SJSA1 (cell line): ENCODE measurements around the gene CPNE5. TPM values are rescaled to one million over a fixed set of nuclear protein-coding genes. Genes with fewer than 3 reads are reported as not detected.

ENCODE experiments used
- DNase-seq, 2 experiments: peaks; one replicate each; pipeline ENCODE4 v3.0.0-alpha.2; 2015 to 2020; ENCODE audit warnings: low spot score in 2 of 2, low read depth in 1 of 2
- H3K27ac ChIP-seq: fragments of 250-450 bp; sonication (Bioruptor Pico); 2 replicates; pipeline ENCODE4 v1.5.1; 2020; ENCODE audit warnings: mild to moderate bottlenecking, moderate library complexity
- H3K27me3 ChIP-seq: fragments of 250-450 bp; sonication (Bioruptor Pico); replicated peaks from 2 replicates; pipeline ENCODE4 v1.5.1; 2020; ENCODE audit warnings: mild to moderate bottlenecking, moderate library complexity
- H3K36me3 ChIP-seq: fragments of 250-450 bp; sonication (Bioruptor Pico); 2 replicates; pipeline ENCODE4 v1.5.1; 2020; ENCODE audit warnings: mild to moderate bottlenecking
- H3K4me1 ChIP-seq: fragments of 250-450 bp; sonication (Bioruptor Pico); replicated peaks from 2 replicates; pipeline ENCODE4 v1.6.1; 2021; ENCODE audit warnings: mild to moderate bottlenecking
- H3K4me3 ChIP-seq: fragments of 250-450 bp; sonication (Bioruptor Pico); 2 replicates; pipeline ENCODE4 v1.5.1; 2020; ENCODE audit warnings: mild to moderate bottlenecking
- H3K9me3 ChIP-seq: fragments of 250-450 bp; sonication (Bioruptor Pico); replicated peaks from 2 replicates; pipeline ENCODE4 v1.5.1; 2020; ENCODE audit warnings: mild to moderate bottlenecking
- total RNA-seq: library from RNA; depleted of rRNA; stranded (reverse); fragments of >200 nt; shearing (Covaris generic); gene quantifications from 2 replicates; pipeline ENCODE4 v1.2.3, GENCODE V29; 2014

Gene CPNE5
- total RNA-seq, 1 experiment from 2014 or later: 0.08 TPM

- H3K36me3 ChIP-seq: peaks cover 38% of the 10 kb centered on the region
- no peaks in the 10 kb centered on the region for H3K27me3 ChIP-seq
- DNase-seq: no peak
- no peak overlapping the region for H3K27ac ChIP-seq
- H3K9me3 ChIP-seq: peaks cover 7% of the 10 kb centered on the region; the same call in 1 of the 2 replicates
- no peak overlapping the region for H3K4me3 ChIP-seq
- peaks cover 13% of the 10 kb centered on the region for H3K4me1 ChIP-seq
Observed at GRCh38 chr6:36850021-36850420, 10.8 kb upstream of the CPNE5 start.

- H3K27me3 ChIP-seq: no peaks in the 10 kb centered on the region
- H3K27ac ChIP-seq: no peak overlapping the region
- H3K9me3 ChIP-seq: peaks cover 7% of the 10 kb centered on the region; the same call in 1 of the 2 replicates
- DNase-seq: no peak
- H3K36me3 ChIP-seq: peaks cover 26% of the 10 kb centered on the region
- H3K4me1 ChIP-seq: peaks cover 13% of the 10 kb centered on the region
- no peak overlapping the region for H3K4me3 ChIP-seq
Observed at GRCh38 chr6:36848658-36849441, 9.6 kb upstream of the CPNE5 start.

GRCh38 chr6:36847991-36848390 lies 8.7 kb upstream of the CPNE5 start:
- Histone ChIP-seq H3K36me3 (peaks cover 18% of the 10 kb centered on the region), H3K4me3 (no peak overlapping the region), H3K27me3 (no peaks in the 10 kb centered on the region), H3K27ac (no peak overlapping the region), H3K9me3 (peaks cover 7% of the 10 kb centered on the region; the same call in 1 of the 2 replicates), H3K4me1 (peaks cover 5% of the 10 kb centered on the region)
- no peak for DNase-seq

GRCh38 chr6:36847152-36847551 lies 7.9 kb upstream of the CPNE5 start:
- H3K27me3 ChIP-seq: no peaks in the 10 kb centered on the region
- no peak for DNase-seq
- no peak overlapping the region for H3K27ac ChIP-seq
- H3K9me3 ChIP-seq: peaks cover 7% of the 10 kb centered on the region; the same call in 1 of the 2 replicates
- no peak overlapping the region for H3K4me3 ChIP-seq
- H3K36me3 ChIP-seq: peaks cover 10% of the 10 kb centered on the region; the same call in 1 of the 2 replicates
- no peaks in the 10 kb centered on the region for H3K4me1 ChIP-seq

- DNase-seq: no peak
- H3K27me3 ChIP-seq: peaks cover 1% of the 10 kb centered on the region; the same call in 1 of the 2 replicates
- no peak overlapping the region for H3K27ac ChIP-seq
- peaks cover under 1% of the 10 kb centered on the region; the same call in 1 of the 2 replicates for H3K36me3 ChIP-seq
- H3K4me1 ChIP-seq: peaks cover 2% of the 10 kb centered on the region
- no peaks in the 10 kb centered on the region; the same call in 1 of the 2 replicates for H3K9me3 ChIP-seq
- H3K4me3 ChIP-seq: no peak overlapping the region
Observed at GRCh38 chr6:36845233-36845632, 6.0 kb upstream of the CPNE5 start.

GRCh38 chr6:36844232-36845170 lies 5.3 kb upstream of the CPNE5 start:
- DNase-seq: no peak
- no peaks in the 10 kb centered on the region for H3K9me3 ChIP-seq
- H3K4me3 ChIP-seq: no peak overlapping the region
- H3K27ac ChIP-seq: no peak overlapping the region
- H3K27me3 ChIP-seq: peaks cover 5% of the 10 kb centered on the region; the same call in 1 of the 2 replicates
- no peaks in the 10 kb centered on the region for H3K36me3 ChIP-seq
- H3K4me1 ChIP-seq: peaks cover 7% of the 10 kb centered on the region

- Histone ChIP-seq H3K4me3 (no peak overlapping the region), H3K36me3 (no peaks in the 10 kb centered on the region), H3K9me3 (no peaks in the 10 kb centered on the region), H3K27me3 (peaks cover 16% of the 10 kb centered on the region), H3K27ac (no peak overlapping the region), H3K4me1 (peaks cover 12% of the 10 kb centered on the region)
- DNase-seq: no peak
Observed at GRCh38 chr6:36843170-36843569, 3.9 kb upstream of the CPNE5 start.

GRCh38 chr6:36841756-36842155 lies 2.5 kb upstream of the CPNE5 start:
- Histone ChIP-seq H3K4me3 (no peak overlapping the region), H3K27ac (no peak overlapping the region), H3K9me3 (no peaks in the 10 kb centered on the region), H3K4me1 (peaks cover 12% of the 10 kb centered on the region), H3K36me3 (no peaks in the 10 kb centered on the region), H3K27me3 (peaks cover 20% of the 10 kb centered on the region)
- no peak for DNase-seq

GRCh38 chr6:36840432-36841403 lies 1.5 kb upstream of the CPNE5 start:
- peaks cover 20% of the 10 kb centered on the region for H3K27me3 ChIP-seq
- no peak for DNase-seq

GRCh38 chr6:36839749-36840431 lies 646 bp upstream of the CPNE5 start:
- Histone ChIP-seq H3K27ac (no peak overlapping the region), H3K27me3 (peaks cover 20% of the 10 kb centered on the region), H3K4me1 (peaks cover 12% of the 10 kb centered on the region), H3K36me3 (no peaks in the 10 kb centered on the region), H3K4me3 (peak overlapping the region; percentile 40), H3K9me3 (no peaks in the 10 kb centered on the region)
- no peak for DNase-seq

More at GRCh38 chr6:36840432-36841403, 1.5 kb upstream of the CPNE5 start:
- Histone ChIP-seq H3K36me3 (no peaks in the 10 kb centered on the region), H3K27ac (no peak overlapping the region), H3K4me1 (peaks cover 12% of the 10 kb centered on the region), H3K9me3 (no peaks in the 10 kb centered on the region), H3K4me3 (no peak overlapping the region)

- Histone ChIP-seq H3K36me3 (no peaks in the 10 kb centered on the region), H3K4me3 (no peak overlapping the region), H3K27ac (no peak overlapping the region), H3K9me3 (no peaks in the 10 kb centered on the region), H3K4me1 (peaks cover 12% of the 10 kb centered on the region), H3K27me3 (peaks cover 20% of the 10 kb centered on the region)
- no peak for DNase-seq
Observed at GRCh38 chr6:36837686-36838085, 1.6 kb downstream of the CPNE5 start.

- Histone ChIP-seq H3K4me3 (no peak overlapping the region), H3K27me3 (peaks cover 20% of the 10 kb centered on the region), H3K4me1 (peaks cover 12% of the 10 kb centered on the region), H3K36me3 (no peaks in the 10 kb centered on the region), H3K9me3 (no peaks in the 10 kb centered on the region), H3K27ac (no peak overlapping the region)
- DNase-seq: no peak
Observed at GRCh38 chr6:36837022-36837339, 2.3 kb downstream of the CPNE5 start.
